Heart left ventricle (tissue), 16 donors: ENCODE results near the gene MYG1. TPM values are rescaled to one million over a fixed set of nuclear protein-coding genes. Genes with fewer than 3 reads are reported as not detected.
A peak's percentile ranks its signal among the peaks of the same experiment; 100 is the strongest.

Experiments
- ATAC-seq, 4 donors: fragments of 200-7000 bp; cut with Tn5 transposase; one replicate each; pipeline ENCODE4 v1.9.1; 2020 to 2022; ENCODE audit warnings: moderate library complexity in 4 of 4, mild to moderate bottlenecking in 3 of 4, moderate number of reproducible peaks in 1 of 4
- DNase-seq, 5 donors: peaks; one replicate each; pipeline ENCODE4 v3.0.0-alpha.2; 2020
- H3K27ac ChIP-seq, 12 donors: fragments of 200-600 bp; sonication (generic) in 4 of 12; one replicate each; pipeline versions ENCODE4 v1.5.0 to v1.8.0; 2016 to 2022; ENCODE audit warnings: mild to moderate bottlenecking in 2 of 12
- H3K27me3 ChIP-seq, 9 donors: fragments of 200-600 bp; sonication (generic) in 2 of 9; one replicate each; pipeline versions ENCODE4 v1.5.1 to v1.8.0; 2016 to 2022; ENCODE audit warnings: mild to moderate bottlenecking in 3 of 9
- H3K36me3 ChIP-seq, 9 donors: fragments of 200-600 bp; sonication (generic) in 2 of 9; one replicate each; pipeline versions ENCODE4 v1.5.0 to v1.8.0; 2018 to 2022; ENCODE audit warnings: mild to moderate bottlenecking in 2 of 9
- H3K4me1 ChIP-seq, 12 donors: fragments of 200-600 bp; sonication (generic) in 4 of 12; one replicate each; pipeline versions ENCODE4 v1.5.0 to v1.8.0; 2016 to 2022; ENCODE audit warnings: mild to moderate bottlenecking in 3 of 12
- H3K4me3 ChIP-seq, 12 donors: fragments of 200-600 bp; sonication (generic) in 4 of 12; one replicate each; pipeline versions ENCODE4 v1.5.0 to v1.8.0; 2017 to 2022; ENCODE audit warnings: mild to moderate bottlenecking in 9 of 12, moderate library complexity in 4 of 12
- H3K9me3 ChIP-seq, 12 donors: fragments of 200-600 bp; sonication (generic) in 4 of 12; one replicate each; pipeline versions ENCODE4 v1.5.0 to v1.8.0; 2016 to 2022; ENCODE audit warnings: mild to moderate bottlenecking in 1 of 12
- POLR2A ChIP-seq, 2 donors: fragments of 450-650 bp; IDR thresholded peaks; one replicate each; pipeline ENCODE4 v1.6.1; 2017; ENCODE audit warnings: antibody characterized with exemption in 2 of 2, mild to moderate bottlenecking in 2 of 2, moderate library complexity in 2 of 2
- WGBS, 4 donors: extraction: QIAGEN DNeasy Blood & Tissue Kit in 2 of 4; methylation state at CpG; one replicate each; pipeline versions ENCODE4 v1.1.5 to v1.1.7; 2013 to 2018; 5-methylcytosine and 5-hydroxymethylcytosine counted together
- intact Hi-C, 10 donors: fragments of 100-400 bp; cut with DNase I; formaldehyde crosslinking; loops; one replicate each; pipeline versions ENCODE4 v1.11.1 to v1.14.2; 2022
- polyA plus RNA-seq, 2 donors: library from polyadenylated mRNA; stranded (reverse); fragments of 200-250 nt; gene quantifications; one replicate each; pipeline ENCODE4 v1.2.3, GENCODE V29; 2013
- total RNA-seq, 9 donors: library from RNA; depleted of rRNA in 2 of 9; stranded (reverse); fragments of >200 nt in 2 of 9; fragmentation: NEBNext Ultra II Directional in 3 of 9; extraction: Animal tissue kit (Norgen Biotek cat#: 25700) in 3 of 9; gene quantifications; one replicate each; pipeline versions ENCODE4 v1.1.0 to v1.2.4, GENCODE V29; 2016 to 2023
- TF ChIP-seq, protein P1 (sequence below), 12 donors: fragments of 200-600 bp; sonication (generic) in 4 of 12; IDR thresholded peaks; one replicate each; pipeline versions ENCODE4 v1.5.0 to v1.8.0; 2018 to 2022; ENCODE audit warnings: antibody characterized with exemption in 12 of 12, mild to moderate bottlenecking in 5 of 12
- donor health status: ischemic (EF 13 %, LVEDD 7.1; RV severe dilation, severe dysfunction).
- donor health status: healthy with polysubstance abuse.
- donor health status: DM: no; HTN: yes; CAD: no.
- donor health status: DM: no; HTN: no; CAD: no.
- donor health status: ischemic (EF 25% LVEDD 6.9; RV normal size, moderate dysfunction).
- donor health status: ischemic (EF 25% LVEDD 5.7; RV mildly dilated, moderate dysfunction).
- donor health status: healthy.
- donor health status: DM: yes; HTN: yes; CAD: no.
- donor health status: ischemic (EF 35%, LVEDD 5.7; RV mildly dilated, moderate dysfunction).
- donor health status: nonischemic (EF 11% LVEDD 7.7; RV severe dilation, severe dysfunction).
- donor health status: DM: yes; HTN: yes; CAD: no.
- donor health status: PGD.
- donor health status: ischemic (EF 29% LVEDD 5.4; RV normal size, mild dysfunction).
- donor health status: nonischemic (EF 23%, LVEDD 6.1; RV moderate dilation, normal function).

MYG1 gene
- total and polyA plus RNA-seq, 11 donors, result 32.1 to 58.6 (median 35.1) TPM

DNA sequence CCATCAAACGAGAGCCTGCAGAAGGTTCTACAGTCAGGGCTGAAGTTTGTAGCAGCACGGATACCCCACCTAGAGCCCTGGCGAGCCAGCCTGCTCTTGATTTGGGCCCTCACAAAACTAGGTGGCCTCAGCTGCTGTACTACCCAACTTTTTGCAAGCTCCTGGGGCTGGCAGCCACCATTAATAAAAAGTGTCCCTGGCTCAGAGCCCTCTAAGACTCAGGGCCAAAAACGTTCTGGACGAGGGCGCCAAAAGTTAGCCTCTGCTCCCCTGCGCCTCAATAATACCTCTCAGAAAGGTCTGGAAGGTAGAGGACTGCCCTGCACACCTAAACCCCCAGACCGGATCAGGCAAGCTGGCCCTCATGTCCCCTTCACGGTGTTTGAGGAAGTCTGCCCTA lies 13.0 kb upstream of the MYG1 start:
- 76 to 89% (median 80%) methylated on average over 9 of the region's 9 CpGs for WGBS, 4 donors
- Histone ChIP-seq H3K36me3 (peaks cover 0 to 49% (median 0%) of the 10 kb centered on the region in 9 donors), H3K27me3 (no peaks in the 10 kb centered on the region), H3K9me3 (no peaks in the 10 kb centered on the region), H3K27ac (no peak overlapping the region), H3K4me1 (no peaks in the 10 kb centered on the region), H3K4me3 (no peak overlapping the region)
- intact Hi-C loops, result loop anchor here in 7 of 10 donors (1.0 to 5.0 kb wide), 6 partner anchors 72 to 219 kb away; no protein-coding TSS in a partner anchor
- no peak for DNase-seq
- no peak for TF ChIP-seq POLR2A (IDR thresholded peaks at IDR 0.05)
- TF ChIP-seq, protein P1, sequence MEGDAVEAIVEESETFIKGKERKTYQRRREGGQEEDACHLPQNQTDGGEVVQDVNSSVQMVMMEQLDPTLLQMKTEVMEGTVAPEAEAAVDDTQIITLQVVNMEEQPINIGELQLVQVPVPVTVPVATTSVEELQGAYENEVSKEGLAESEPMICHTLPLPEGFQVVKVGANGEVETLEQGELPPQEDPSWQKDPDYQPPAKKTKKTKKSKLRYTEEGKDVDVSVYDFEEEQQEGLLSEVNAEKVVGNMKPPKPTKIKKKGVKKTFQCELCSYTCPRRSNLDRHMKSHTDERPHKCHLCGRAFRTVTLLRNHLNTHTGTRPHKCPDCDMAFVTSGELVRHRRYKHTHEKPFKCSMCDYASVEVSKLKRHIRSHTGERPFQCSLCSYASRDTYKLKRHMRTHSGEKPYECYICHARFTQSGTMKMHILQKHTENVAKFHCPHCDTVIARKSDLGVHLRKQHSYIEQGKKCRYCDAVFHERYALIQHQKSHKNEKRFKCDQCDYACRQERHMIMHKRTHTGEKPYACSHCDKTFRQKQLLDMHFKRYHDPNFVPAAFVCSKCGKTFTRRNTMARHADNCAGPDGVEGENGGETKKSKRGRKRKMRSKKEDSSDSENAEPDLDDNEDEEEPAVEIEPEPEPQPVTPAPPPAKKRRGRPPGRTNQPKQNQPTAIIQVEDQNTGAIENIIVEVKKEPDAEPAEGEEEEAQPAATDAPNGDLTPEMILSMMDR (IDR thresholded peaks at IDR 0.05), result no peak
- ATAC-seq, result no peak

DNA sequence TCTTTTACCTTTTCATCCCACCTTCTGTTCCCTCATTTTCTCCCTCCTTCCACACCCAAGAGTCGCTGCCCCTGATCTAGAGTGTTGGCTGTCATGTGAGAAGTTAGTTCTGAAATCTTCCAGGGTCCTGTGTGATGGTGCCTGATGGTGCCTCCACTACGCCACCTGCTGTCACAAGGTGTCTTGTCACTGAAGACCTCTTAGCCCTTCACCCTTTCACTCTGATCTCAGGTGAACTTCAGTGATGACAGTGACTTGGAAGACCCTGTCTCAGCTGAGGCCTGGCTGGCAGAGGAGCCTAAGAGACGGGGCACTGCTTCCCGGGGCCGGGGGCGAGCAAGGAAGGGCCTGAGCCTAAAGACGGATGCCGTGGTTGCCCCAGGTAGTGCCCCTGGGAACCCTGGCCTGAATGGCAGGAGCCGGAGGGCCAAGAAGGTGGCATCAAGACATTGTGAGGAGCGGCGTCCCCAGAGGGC lies 11.7 kb upstream of the MYG1 start:
- peaks cover 0 to 37% (median 0%) of the 10 kb centered on the region in 9 donors for H3K36me3 ChIP-seq
- DNase-seq (peak; percentile 62 to 83 (median 71)), ATAC-seq (peak; percentile 62 to 90 (median 84))
- H3K27ac ChIP-seq, result no peak overlapping the region
- WGBS, 4 donors, result 69 to 85% (median 80%) methylated on average over 11 of the region's 11 CpGs
- TF ChIP-seq POLR2A (IDR thresholded peaks at IDR 0.05), result no peak
- TF ChIP-seq, protein P1 (IDR thresholded peaks at IDR 0.05), result peak; percentile 52 to 81 (median 68)
- H3K27me3 ChIP-seq, result no peaks in the 10 kb centered on the region
- intact Hi-C loops, result loop anchor here (1.0 to 5.0 kb wide), 6 partner anchors 73 to 220 kb away; no protein-coding TSS in a partner anchor
- H3K9me3 ChIP-seq, result no peaks in the 10 kb centered on the region
- no peak overlapping the region for H3K4me3 ChIP-seq
- no peaks in the 10 kb centered on the region for H3K4me1 ChIP-seq

DNA sequence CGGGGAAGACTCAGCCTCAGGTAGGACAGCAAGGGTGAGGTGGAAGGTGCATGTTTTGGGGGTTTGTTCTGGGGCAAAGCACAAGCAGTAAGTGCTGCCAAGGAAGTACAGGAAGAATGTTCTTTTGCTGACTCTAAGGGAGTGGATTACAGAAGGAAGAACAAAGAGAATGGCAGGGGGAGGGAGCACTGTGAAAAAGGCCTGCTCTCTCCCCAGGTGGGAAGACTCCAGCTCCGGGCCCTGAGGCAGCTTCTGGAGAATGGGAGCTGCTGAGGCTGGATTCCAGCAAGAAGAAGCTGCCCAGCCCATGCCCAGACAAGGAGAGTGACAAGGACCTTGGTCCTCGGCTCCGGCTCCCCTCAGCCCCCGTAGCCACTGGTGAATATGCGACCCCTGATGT lies 11.2 kb upstream of the MYG1 start:
- Histone ChIP-seq H3K9me3 (no peaks in the 10 kb centered on the region), H3K4me3 (no peak overlapping the region), H3K27ac (no peak overlapping the region), H3K4me1 (no peaks in the 10 kb centered on the region), H3K27me3 (no peaks in the 10 kb centered on the region), H3K36me3 (peaks cover 0 to 31% (median 0%) of the 10 kb centered on the region in 9 donors)
- WGBS, 4 donors, result 87 to 94% (median 92%) methylated on average over 4 to 6 of the region's 6 CpGs
- DNase-seq (no peak), ATAC-seq (no peak)
- TF ChIP-seq POLR2A (IDR thresholded peaks at IDR 0.05), result no peak
- TF ChIP-seq, protein P1 (IDR thresholded peaks at IDR 0.05), result no peak
- intact Hi-C loops, result loop anchor here in 2 of 10 donors (5.0 kb wide), 2 partner anchors 131 to 221 kb away; no protein-coding TSS in a partner anchor

DNA sequence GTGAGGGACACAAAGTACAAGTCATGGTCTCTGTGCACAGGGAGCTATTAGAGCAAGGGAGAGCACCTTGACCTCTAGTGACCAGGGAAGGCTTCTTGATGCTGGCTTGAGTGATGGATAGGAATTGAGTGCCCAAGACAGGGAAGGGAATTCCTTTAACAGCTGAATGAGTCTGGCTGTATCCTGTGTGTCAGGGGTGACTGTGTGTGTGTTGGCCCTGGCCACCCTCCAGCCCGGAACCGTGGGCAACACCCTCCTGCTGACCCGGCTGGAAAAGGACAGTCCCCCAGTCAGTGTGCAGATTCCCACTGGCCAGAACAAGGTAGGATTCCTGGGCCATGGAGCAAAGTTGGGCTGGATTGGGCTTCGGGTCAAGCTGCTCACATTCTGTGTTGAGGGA lies 9.6 kb upstream of the MYG1 start:
- intact Hi-C loops, result loop anchor here in 2 of 10 donors (5.0 kb wide), 2 partner anchors 133 to 223 kb away; no protein-coding TSS in a partner anchor
- H3K27me3 ChIP-seq, result no peaks in the 10 kb centered on the region
- no peak overlapping the region for H3K27ac ChIP-seq
- ATAC-seq, result no peak
- TF ChIP-seq, protein P1 (IDR thresholded peaks at IDR 0.05), result no peak
- no peak for TF ChIP-seq POLR2A (IDR thresholded peaks at IDR 0.05)
- peaks cover 0 to 5% (median 1%) of the 10 kb centered on the region in 12 donors for H3K4me1 ChIP-seq
- no peak for DNase-seq
- no peaks in the 10 kb centered on the region for H3K9me3 ChIP-seq
- 68 to 86% (median 75%) methylated on average over 4 of the region's 4 CpGs for WGBS, 4 donors
- H3K36me3 ChIP-seq, result peaks cover 0 to 20% (median 0%) of the 10 kb centered on the region in 9 donors
- no peak overlapping the region for H3K4me3 ChIP-seq
